Muscle of leg (tissue), 11 donors: Measurements from ENCODE around the gene ANKRD33. TPM values are rescaled to one million over a fixed set of nuclear protein-coding genes. Genes with fewer than 3 reads are reported as not detected.

Source experiments
- DNase-seq: peaks from one replicate; pipeline ENCODE4 v3.0.0; 2013
- H3K27ac ChIP-seq: one replicate; pipeline ENCODE4 v1.5.1; 2013; ENCODE audit warnings: mild to moderate bottlenecking, low read length, control low read depth
- H3K27me3 ChIP-seq: one replicate; pipeline ENCODE4 v1.6.1; 2013; ENCODE audit warnings: low read length; ENCODE audit not compliant: control insufficient read depth, insufficient read depth
- H3K36me3 ChIP-seq: one replicate; pipeline ENCODE4 v1.6.1; 2013; ENCODE audit warnings: low read length; ENCODE audit not compliant: control insufficient read depth, insufficient read depth
- H3K4me1 ChIP-seq: one replicate; pipeline ENCODE4 v1.6.1; 2013; ENCODE audit warnings: low read length; ENCODE audit not compliant: control insufficient read depth, insufficient read depth
- H3K4me3 ChIP-seq: one replicate; pipeline ENCODE4 v1.5.1; 2013; ENCODE audit warnings: low read length, control low read depth
- H3K9me3 ChIP-seq: replicated peaks from 2 replicates; pipeline ENCODE4 v1.6.1; 2013; ENCODE audit warnings: low read depth, low read length; ENCODE audit not compliant: control insufficient read depth
- WGBS: methylation state at CpG from one replicate; pipeline ENCODE4 v1.1.5; 2013; ENCODE audit warnings: missing lambda C conversion rate; ENCODE audit not compliant: insufficient coverage; 5-methylcytosine and 5-hydroxymethylcytosine counted together
- polyA plus RNA-seq, 8 donors: library from polyadenylated mRNA; unstranded; fragments of 120-200 nt; gene quantifications; one replicate each; pipeline versions ENCODE4 v1.2.1 to v1.2.3, GENCODE V29; 2013; ENCODE audit warnings: inconsistent platforms in 1 of 8, low replicate concordance in 1 of 8; ENCODE audit not compliant: insufficient read length in 8 of 8, insufficient read depth in 1 of 8
- total RNA-seq: library from RNA; stranded (reverse); fragments of 120-200 nt; gene quantifications from one replicate; pipeline ENCODE4 v1.2.4, GENCODE V29; 2013

Gene ANKRD33
- total and polyA plus RNA-seq, 9 donors, result 0.04 to 0.18 (median 0.09) TPM; not detected in 3

DNA sequence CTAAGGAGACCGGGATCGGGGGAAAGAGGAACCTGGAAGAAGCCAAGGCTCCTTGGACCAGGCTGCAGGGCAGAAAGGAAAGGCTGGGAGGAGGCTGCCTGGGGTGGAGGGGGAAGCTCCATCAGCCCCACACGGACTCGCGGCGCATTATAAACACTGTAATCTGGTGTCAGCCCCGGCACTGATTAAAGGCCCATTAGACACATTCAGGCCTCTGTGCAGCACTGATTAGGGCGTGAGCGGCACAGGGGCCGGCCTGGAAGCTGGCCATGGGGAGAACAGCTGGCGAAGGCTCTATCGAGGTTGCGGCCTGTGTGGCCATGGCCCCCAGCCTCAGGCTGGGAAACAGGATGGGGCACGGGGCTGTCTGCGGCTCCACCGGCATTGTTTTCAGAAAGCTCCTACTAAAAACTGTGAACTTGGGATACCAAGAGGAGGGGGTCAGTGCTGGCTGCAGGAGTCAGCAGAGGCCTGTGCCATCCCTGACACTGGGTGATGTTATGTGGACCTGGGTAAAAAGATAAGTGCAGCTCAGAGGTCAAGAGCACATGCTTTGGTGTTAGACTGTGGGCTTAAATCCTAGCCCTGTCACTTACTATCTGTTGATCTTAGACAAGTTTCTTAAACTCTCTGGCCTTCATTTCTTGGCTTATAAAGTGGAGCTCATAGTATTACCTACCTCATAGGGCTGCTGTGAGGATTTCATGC is 30.0 kb downstream of the ANKRD33 start:
- DNase-seq, result peak; percentile 56
- no peaks in the 10 kb centered on the region for H3K27me3 ChIP-seq
- H3K4me3 ChIP-seq, result no peak overlapping the region
- H3K4me1 ChIP-seq, result peaks cover 67% of the 10 kb centered on the region
- peaks cover 57% of the 10 kb centered on the region for H3K36me3 ChIP-seq
- 48% methylated on average over 16 of the region's 16 CpGs for WGBS
- peak overlapping the region; percentile 65 for H3K27ac ChIP-seq
- no peaks in the 10 kb centered on the region for H3K9me3 ChIP-seq

GRCh38 chr12:51920046-51920445 is 32.1 kb downstream of the ANKRD33 start:
- DNase-seq, result no peak
- Histone ChIP-seq H3K27me3 (peaks cover 2% of the 10 kb centered on the region), H3K36me3 (peaks cover 40% of the 10 kb centered on the region), H3K4me1 (peaks cover 70% of the 10 kb centered on the region), H3K4me3 (no peak overlapping the region), H3K27ac (no peak overlapping the region), H3K9me3 (no peaks in the 10 kb centered on the region)
- no CpG with 5 or more reads among the region's 2 CpGs for WGBS

- Histone ChIP-seq H3K4me1 (peaks cover 75% of the 10 kb centered on the region), H3K27ac (peak overlapping the region; percentile 63), H3K36me3 (peaks cover 28% of the 10 kb centered on the region), H3K27me3 (peaks cover 2% of the 10 kb centered on the region), H3K4me3 (no peak overlapping the region), H3K9me3 (no peaks in the 10 kb centered on the region)
- peak; percentile 82 for DNase-seq
- 21% methylated on average over 6 of the region's 7 CpGs for WGBS
Observed at GRCh38 chr12:51921017-51921725, 33.3 kb downstream of the ANKRD33 start.

- 100% methylated on average over 1 of the region's 2 CpGs for WGBS
- H3K9me3 ChIP-seq, result no peaks in the 10 kb centered on the region
- peaks cover 2% of the 10 kb centered on the region for H3K27me3 ChIP-seq
- peaks cover 22% of the 10 kb centered on the region for H3K36me3 ChIP-seq
- H3K4me3 ChIP-seq, result no peak overlapping the region
- no peak for DNase-seq
- peaks cover 73% of the 10 kb centered on the region for H3K4me1 ChIP-seq
- peak overlapping the region; percentile 59 for H3K27ac ChIP-seq
Observed at GRCh38 chr12:51922146-51922545, 34.2 kb downstream of the ANKRD33 start.

- WGBS, result 39% methylated on average over 14 of the region's 16 CpGs
- peaks cover 2% of the 10 kb centered on the region for H3K27me3 ChIP-seq
Observed at GRCh38 chr12:51922762-51923505, 35.0 kb downstream of the ANKRD33 start.

DNA sequence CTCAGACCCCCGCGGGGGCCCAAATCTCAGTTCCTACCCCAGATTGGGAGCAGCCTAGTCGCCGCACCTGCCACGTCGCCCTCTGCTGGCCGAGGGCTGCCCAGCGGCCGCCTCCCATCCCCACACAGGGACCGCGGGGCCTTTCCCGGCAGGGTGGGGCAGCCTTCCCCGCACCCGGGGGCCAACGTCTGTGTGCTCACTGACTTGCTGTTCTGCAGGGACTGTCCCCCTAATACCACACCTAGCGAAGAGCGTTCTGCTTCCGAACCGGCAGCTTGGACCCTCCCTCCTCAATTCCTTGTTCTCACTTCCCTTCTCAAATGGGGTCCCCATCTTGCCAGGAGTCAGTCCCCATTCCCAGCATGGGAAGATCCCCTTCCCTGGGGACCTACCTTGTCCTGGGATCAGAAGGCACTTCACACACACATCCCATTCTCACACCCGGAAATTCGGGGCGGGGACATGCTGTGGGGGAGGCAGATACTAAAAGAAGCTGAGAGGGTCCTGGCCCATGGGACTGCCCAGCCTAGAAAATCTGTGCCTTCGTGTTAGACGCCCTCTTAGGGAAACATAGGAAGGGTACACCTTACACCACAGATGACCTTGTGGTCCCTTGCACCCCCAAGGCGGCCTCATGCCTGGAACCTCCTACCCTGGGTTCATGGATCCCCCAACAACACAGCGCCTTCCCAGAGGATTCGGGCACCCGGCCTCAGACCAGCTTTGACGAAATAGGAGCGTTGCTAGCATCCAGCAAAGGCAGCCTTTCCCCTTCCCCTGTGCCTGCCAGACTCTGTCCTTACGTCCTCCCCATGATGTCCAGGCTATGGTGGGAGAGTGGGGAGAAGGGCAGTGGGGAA is 35.8 kb downstream of the ANKRD33 start:
- Histone ChIP-seq H3K36me3 (peaks cover 8% of the 10 kb centered on the region), H3K4me1 (peaks cover 57% of the 10 kb centered on the region)
- 15% methylated on average over 25 of the region's 31 CpGs for WGBS

More at GRCh38 chr12:51922762-51923505, 35.0 kb downstream of the ANKRD33 start:
- no peak overlapping the region for H3K4me3 ChIP-seq
- peaks cover 14% of the 10 kb centered on the region for H3K36me3 ChIP-seq
- H3K4me1 ChIP-seq, result peaks cover 65% of the 10 kb centered on the region
- H3K27ac ChIP-seq, result peak overlapping the region; percentile 59
- peak; percentile 85 for DNase-seq
- no peaks in the 10 kb centered on the region for H3K9me3 ChIP-seq

DNA sequence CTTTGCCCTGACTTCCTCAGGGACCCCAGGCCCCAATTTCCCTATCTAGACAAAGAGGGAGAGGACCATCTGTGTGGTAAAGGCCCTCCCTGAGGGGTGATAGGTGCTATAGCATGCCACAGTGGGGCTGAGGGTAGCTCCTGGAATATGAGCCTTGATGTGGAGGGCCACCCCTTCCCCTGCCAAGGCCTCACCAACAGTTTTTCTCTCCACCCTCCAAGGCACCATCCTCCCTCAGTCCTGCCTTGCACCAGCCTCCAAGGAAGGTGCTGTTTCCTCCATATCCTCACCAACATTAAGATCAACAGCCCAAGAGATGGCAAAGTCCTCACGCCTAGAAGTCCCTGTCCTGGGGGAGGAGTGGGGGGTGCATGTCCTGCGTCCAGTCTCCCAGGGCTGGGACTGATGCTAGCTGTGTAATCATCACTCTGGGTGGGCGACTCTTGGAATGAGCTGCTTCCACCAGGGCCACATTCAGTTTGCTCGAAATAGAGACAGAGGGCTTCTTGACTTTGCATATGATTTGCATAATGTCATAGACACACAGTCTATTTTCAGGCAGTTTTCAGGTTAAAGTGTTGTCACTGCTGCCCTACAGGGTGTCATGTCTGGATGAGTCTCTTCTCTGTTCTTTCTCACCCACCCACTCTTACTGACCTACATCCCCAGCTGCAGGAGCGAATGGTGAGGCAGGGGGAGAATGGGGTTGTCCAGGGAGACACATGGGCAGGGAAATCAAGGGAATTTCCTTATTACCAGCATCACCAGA is 36.8 kb downstream of the ANKRD33 start:
- WGBS, result no CpG with 5 or more reads among the region's 5 CpGs
- no peak overlapping the region for H3K27ac ChIP-seq
- H3K36me3 ChIP-seq, result peaks cover 3% of the 10 kb centered on the region
- H3K27me3 ChIP-seq, result peaks cover 2% of the 10 kb centered on the region
- H3K9me3 ChIP-seq, result no peaks in the 10 kb centered on the region
- DNase-seq, result peak; percentile 25
- H3K4me1 ChIP-seq, result peaks cover 50% of the 10 kb centered on the region
- H3K4me3 ChIP-seq, result no peak overlapping the region

More for the DNA sequence above, 35.8 kb downstream of the ANKRD33 start:
- Histone ChIP-seq H3K4me3 (no peak overlapping the region), H3K27me3 (peaks cover 2% of the 10 kb centered on the region), H3K9me3 (no peaks in the 10 kb centered on the region), H3K27ac (no peak overlapping the region)
- peak; percentile 73 for DNase-seq

DNA sequence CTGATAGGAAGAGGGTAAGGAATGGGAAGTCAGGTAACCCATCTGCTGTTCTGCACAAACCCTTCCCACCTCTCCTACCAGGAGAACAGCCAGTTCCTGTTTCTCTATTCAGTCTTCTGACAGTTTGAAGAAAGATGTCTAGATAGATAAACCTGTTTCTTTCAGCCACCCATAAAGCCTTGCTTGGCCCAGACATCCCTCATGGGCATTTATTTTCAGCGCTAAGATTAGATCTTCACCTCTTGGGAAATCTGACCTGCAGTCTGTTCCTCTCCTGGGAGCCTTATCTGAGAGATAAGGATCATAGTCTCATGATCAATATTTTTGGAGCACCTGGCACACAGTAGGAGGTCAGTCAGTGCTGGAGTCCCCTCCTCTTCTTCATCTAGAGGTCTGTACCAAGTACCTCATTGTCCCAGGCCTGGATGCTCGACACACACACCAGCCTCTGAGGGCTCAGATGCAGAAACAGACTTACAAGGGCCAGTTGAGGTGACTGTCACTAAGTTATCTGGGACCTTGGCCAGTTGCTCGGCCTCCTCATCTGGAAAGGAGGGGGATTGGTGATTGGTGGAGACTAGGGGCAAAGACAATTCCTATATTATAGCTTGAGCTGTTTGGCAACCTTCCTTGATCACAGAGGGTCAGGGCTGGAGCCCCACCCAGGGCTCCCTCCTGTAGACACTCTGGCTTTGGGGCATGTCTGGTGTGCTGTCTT is 37.6 kb downstream of the ANKRD33 start:
- Histone ChIP-seq H3K4me3 (no peak overlapping the region), H3K4me1 (peaks cover 46% of the 10 kb centered on the region), H3K9me3 (no peaks in the 10 kb centered on the region), H3K27ac (no peak overlapping the region), H3K27me3 (peaks cover 2% of the 10 kb centered on the region), H3K36me3 (no peaks in the 10 kb centered on the region)
- no peak for DNase-seq
- no CpG with 5 or more reads among the region's 3 CpGs for WGBS
